Ishikawa (cell line): Measurements from ENCODE around the gene TMEM270.

Source experiments
- REST ChIP-seq: IDR thresholded peaks from 2 replicates; pipeline ENCODE4 v1.6.1; 2012; ENCODE audit warnings: low read depth, mild to moderate bottlenecking
- TF ChIP-seq, protein P1 (sequence below): IDR thresholded peaks from 2 replicates; pipeline ENCODE4 v1.6.1; 2012

GRCh38 chr7:73858807-73859206 lies 2.2 kb upstream of the TMEM270 start:
- TF ChIP-seq, protein P1, sequence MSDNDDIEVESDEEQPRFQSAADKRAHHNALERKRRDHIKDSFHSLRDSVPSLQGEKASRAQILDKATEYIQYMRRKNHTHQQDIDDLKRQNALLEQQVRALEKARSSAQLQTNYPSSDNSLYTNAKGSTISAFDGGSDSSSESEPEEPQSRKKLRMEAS: no peak
- no peak for TF ChIP-seq REST
